CD4-positive, alpha-beta T cell treated with Interleukin-15 for 4 hours (primary cell): ENCODE results near the gene SUPT3H.

Experiments
- DNase-seq: peaks from one replicate; pipeline ENCODE4 v3.0.0-alpha.2; 2020; ENCODE audit warnings: low spot score

Gene SUPT3H

GRCh38 chr6:45388328-45388727, 10.6 kb upstream of the SUPT3H start:
- no peak for DNase-seq

GRCh38 chr6:45387236-45387635, 9.5 kb upstream of the SUPT3H start:
- no peak for DNase-seq

GRCh38 chr6:45386501-45386900, 8.8 kb upstream of the SUPT3H start:
- DNase-seq, result no peak

- no peak for DNase-seq
Measured at GRCh38 chr6:45382391-45382790, 4.7 kb upstream of the SUPT3H start.

- peak; percentile 22 for DNase-seq
Measured at GRCh38 chr6:45378334-45378926, 696 bp upstream of the SUPT3H start.

- no peak for DNase-seq
Measured at GRCh38 chr6:45377043-45377553, 636 bp downstream of the SUPT3H start.

- DNase-seq, result no peak
Measured at GRCh38 chr6:45376310-45377042, 1.3 kb downstream of the SUPT3H start.

GRCh38 chr6:45375449-45375848, 2.3 kb downstream of the SUPT3H start:
- no peak for DNase-seq

GRCh38 chr6:45371924-45372573, 5.7 kb downstream of the SUPT3H start:
- DNase-seq, result no peak

GRCh38 chr6:45369870-45370269, 7.9 kb downstream of the SUPT3H start:
- no peak for DNase-seq

- no peak for DNase-seq
Measured at GRCh38 chr6:45367999-45368398, 9.7 kb downstream of the SUPT3H start.

GRCh38 chr6:45366534-45366933, 11.2 kb downstream of the SUPT3H start:
- no peak for DNase-seq

- no peak for DNase-seq
Measured at GRCh38 chr6:45365036-45365435, 12.7 kb downstream of the SUPT3H start.

- DNase-seq, result no peak
Measured at GRCh38 chr6:45364466-45364865, 13.3 kb downstream of the SUPT3H start.

- DNase-seq, result no peak
Measured at GRCh38 chr6:45353654-45354053, 24.1 kb downstream of the SUPT3H start.

- no peak for DNase-seq
Measured at GRCh38 chr6:45351667-45352066, 26.1 kb downstream of the SUPT3H start.

- no peak for DNase-seq
Measured at GRCh38 chr6:45351076-45351475, 26.7 kb downstream of the SUPT3H start.

GRCh38 chr6:45350186-45350710, 27.5 kb downstream of the SUPT3H start:
- DNase-seq, result no peak

- no peak for DNase-seq
Measured at GRCh38 chr6:45344900-45345299, 32.8 kb downstream of the SUPT3H start.

GRCh38 chr6:45328523-45328922, 49.2 kb downstream of the SUPT3H start:
- DNase-seq, result no peak

- no peak for DNase-seq
Measured at GRCh38 chr6:45327956-45328522, 49.7 kb downstream of the SUPT3H start, which contains the start of gene RUNX2. RUNX2 (plus strand) TSS chr6:45328330; CDS start chr6:45328727, 397 bp downstream.

GRCh38 chr6:45326698-45327417, 50.9 kb downstream of the SUPT3H start:
- DNase-seq, result no peak
